ENCODE results near the gene TPRN.

The TPRN gene

DNA sequence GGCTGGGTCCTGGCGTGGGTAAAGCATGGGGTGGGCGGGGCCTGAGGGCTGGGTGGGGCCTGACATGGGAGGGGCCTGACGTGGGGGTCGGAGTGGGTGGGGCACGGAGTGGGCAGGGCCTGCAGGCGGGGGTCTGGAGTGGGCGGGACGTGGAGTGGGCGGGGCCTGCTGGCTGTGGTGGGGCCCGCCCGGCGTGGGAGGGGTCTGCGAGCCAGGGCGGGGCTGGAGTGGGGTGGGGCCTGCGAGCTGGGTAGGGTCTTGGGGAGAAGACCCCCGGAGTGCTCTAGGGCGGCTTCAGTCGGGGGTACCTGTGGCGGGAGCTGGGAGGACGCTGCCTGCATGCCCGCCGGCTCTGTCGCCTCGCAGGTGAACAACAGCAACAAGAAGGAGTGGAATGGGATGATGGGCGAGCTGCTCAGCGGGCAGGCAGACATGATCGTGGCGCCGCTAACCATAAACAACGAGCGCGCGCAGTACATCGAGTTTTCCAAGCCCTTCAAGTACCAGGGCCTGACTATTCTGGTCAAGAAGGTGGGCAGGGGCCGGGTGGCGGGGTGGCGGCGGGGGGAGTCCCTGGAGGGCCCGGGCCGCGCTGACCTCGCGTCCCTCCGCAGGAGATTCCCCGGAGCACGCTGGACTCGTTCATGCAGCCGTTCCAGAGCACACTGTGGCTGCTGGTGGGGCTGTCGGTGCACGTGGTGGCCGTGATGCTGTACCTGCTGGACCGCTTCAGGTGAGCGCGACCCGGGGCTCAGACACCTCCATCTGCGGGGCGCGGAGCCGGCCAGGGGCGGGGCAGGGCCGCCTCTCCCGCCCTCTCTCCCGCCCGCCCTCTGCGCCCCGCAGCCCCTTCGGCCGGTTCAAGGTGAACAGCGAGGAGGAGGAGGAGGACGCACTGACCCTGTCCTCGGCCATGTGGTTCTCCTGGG, 38.7 kb downstream of the TPRN start:
- DNase-seq (ENCODE audit: low spot score) = no peak

- no peak for DNase-seq (ENCODE audit: low spot score)
Observed at GRCh38 chr9:137160716-137161557, 39.6 kb downstream of the TPRN start.

- DNase-seq (ENCODE audit: low spot score) = no peak
Observed at GRCh38 chr9:137160054-137160425, 40.5 kb downstream of the TPRN start.

DNA sequence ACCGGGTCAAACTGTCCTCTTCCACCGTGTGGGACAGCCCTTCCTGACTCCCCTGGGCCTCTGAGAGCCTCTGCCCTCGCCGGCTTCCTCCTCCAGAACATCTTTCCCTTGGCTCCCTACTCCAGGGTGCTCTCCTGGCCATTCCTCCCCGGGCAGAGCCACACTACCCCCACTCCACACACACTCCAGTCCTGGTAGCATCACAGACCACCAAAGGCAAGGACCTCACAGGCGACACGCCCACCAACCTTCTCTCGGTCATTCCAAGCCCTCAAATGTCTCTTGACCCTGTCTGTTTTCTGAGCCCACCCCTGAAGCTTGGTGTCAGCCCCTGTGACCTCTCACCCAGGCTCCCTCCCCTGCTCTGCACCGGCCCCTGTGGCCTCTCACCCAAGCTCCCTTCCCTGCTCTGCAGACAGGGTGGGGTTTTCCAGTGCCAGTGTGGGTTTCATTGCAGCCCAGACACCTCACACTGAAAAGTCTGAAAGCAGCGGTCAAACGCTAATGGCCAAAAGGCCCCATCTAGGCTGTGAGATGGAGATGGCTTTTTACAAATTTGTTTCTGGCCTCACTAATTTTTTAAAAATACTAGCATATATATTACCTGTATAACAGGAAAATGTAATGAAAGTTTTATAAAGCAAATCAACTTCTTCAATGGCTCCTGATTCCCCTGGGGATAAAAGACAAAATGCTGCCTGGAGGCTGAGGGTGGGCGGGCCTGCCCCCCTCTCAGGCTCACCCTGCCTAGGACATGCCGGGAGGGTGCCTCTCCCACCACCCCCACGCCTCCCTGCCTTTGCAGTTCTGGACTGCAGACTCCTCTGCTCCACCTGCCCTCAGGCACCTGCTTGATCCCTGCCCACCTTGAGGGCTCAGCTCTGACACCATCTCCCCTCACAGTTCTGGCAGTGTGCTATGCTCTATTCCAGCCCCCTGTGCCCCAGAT, 41.2 kb downstream of the TPRN start:
- DNase-seq (ENCODE audit: low spot score) = no peak

GRCh38 chr9:137158625-137159024, 41.9 kb downstream of the TPRN start:
- DNase-seq (ENCODE audit: low spot score) = no peak

DNA sequence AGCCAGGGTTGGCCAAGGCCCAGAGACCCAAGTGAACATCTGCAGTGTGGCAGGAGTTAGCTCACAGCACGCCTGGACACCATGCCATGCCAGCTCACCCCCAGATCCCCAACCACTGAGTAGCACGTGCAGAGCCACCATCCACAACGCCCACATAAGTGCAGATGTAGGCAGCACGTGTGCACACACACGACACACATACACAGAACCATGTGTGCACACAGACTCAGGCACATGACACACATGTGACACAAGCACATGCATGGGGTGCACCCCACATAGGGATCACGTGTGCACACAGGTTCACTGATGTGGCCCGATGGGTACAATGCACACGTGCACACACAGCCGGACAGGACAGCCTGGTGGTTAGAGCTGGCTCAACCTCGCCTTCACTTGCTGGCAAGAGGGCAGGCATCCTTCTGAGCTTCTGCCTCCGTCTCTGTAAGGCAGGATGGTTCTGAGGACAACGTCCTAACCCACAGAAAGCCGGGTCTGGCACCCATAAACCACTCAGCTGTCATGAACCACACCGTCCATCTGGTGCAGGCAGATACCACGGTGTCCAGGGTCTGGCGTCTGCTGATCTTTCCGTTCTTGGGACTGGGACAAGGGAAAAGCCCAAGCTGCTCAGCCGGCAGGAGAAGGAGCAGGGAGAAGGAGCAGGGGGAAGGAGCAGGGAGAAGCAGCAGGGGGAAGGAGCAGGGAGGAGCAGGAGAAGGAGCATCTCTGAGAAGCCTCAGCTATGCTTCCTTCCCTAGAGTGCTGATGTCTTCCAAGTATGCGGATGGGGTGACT, 42.7 kb downstream of the TPRN start:
- no peak for DNase-seq (ENCODE audit: low spot score)

GRCh38 chr9:137156567-137157375, 43.8 kb downstream of the TPRN start:
- DNase-seq (ENCODE audit: low spot score) = no peak

GRCh38 chr9:137152844-137153405, 47.6 kb downstream of the TPRN start:
- no peak for DNase-seq (ENCODE audit: low spot score)

- peak; percentile 85 for DNase-seq (ENCODE audit: low spot score)
Observed at GRCh38 chr9:137150617-137151457, 49.7 kb downstream of the TPRN start.

GRCh38 chr9:137149942-137150616, 50.5 kb downstream of the TPRN start:
- DNase-seq (ENCODE audit: low spot score) = peak; percentile 90

- no peak for DNase-seq (ENCODE audit: low spot score)
Observed at GRCh38 chr9:137149363-137149762, 51.2 kb downstream of the TPRN start.

DNA sequence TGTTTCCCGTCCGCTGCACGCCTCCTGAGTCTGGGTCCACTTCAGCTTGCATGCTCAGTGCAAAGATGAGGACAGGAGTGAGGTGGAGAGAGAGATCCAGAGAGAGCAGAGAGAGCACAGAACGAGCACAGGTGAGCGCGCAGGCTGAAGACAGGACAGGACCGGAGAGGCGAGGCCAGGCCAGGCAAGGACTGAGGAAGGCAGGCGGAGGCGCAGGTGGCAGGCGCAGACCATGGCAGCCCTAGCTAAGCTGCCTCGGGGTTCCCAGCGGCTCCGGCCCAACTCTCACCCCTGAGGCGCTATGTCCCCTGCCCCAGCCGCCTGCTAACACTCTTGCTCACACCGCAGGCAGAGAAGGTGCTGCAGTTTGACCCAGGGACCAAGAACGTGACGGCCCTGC, 51.9 kb downstream of the TPRN start:
- DNase-seq (ENCODE audit: low spot score) = no peak

GRCh38 chr9:137148242-137148641, 52.3 kb downstream of the TPRN start:
- no peak for DNase-seq (ENCODE audit: low spot score)

GRCh38 chr9:137147793-137148160, 52.8 kb downstream of the TPRN start:
- DNase-seq (ENCODE audit: low spot score) = no peak

- no peak for DNase-seq (ENCODE audit: low spot score)
Observed at GRCh38 chr9:137147091-137147792, 53.3 kb downstream of the TPRN start.

- DNase-seq (ENCODE audit: low spot score) = no peak
Observed at GRCh38 chr9:137146527-137146918, 54.0 kb downstream of the TPRN start.

DNA sequence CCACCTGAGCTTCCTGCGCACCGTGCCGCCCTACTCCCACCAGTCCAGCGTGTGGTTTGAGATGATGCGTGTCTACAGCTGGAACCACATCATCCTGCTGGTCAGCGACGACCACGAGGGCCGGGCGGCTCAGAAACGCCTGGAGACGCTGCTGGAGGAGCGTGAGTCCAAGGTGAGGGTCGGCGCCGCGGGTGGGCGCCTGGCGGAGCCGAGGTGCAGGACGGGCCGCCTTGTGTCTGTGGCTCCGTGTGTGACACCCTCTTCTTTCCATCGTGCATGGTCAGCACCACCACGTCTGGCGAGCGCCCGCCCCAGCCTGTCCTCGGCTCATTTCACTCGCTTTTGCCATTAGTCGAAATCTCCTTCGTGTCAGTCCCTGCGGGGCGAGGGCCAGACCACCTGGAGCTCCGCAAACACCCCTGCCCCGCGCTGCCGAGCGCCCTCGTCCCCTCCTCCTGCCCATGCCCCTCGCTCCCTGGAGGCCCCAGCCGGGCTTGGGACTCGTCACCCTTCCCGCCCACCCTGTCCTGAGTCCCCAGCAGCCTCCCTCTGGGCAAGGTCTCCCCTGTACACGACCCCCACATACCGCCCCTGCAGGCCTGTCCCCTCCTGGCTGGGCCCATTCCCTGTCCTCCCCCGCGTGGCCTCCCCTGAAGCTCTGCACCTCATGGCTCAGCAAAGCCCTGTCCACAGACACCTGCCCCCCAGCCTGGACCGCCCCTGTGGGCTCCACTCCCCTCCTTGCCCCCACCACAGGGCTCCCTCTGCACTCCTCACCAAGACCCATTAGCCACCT, 54.6 kb downstream of the TPRN start:
- DNase-seq (ENCODE audit: low spot score) = no peak
